HG03103 (cell line): ENCODE data around the gene SSH3.

Source experiments
- ATAC-seq: cut with Tn5 transposase; IDR thresholded peaks from one replicate; pipeline ENCODE4 v1.9.1; 2021; ENCODE audit warnings: low read depth; ENCODE audit not compliant: unreplicated experiment

The SSH3 gene

DNA sequence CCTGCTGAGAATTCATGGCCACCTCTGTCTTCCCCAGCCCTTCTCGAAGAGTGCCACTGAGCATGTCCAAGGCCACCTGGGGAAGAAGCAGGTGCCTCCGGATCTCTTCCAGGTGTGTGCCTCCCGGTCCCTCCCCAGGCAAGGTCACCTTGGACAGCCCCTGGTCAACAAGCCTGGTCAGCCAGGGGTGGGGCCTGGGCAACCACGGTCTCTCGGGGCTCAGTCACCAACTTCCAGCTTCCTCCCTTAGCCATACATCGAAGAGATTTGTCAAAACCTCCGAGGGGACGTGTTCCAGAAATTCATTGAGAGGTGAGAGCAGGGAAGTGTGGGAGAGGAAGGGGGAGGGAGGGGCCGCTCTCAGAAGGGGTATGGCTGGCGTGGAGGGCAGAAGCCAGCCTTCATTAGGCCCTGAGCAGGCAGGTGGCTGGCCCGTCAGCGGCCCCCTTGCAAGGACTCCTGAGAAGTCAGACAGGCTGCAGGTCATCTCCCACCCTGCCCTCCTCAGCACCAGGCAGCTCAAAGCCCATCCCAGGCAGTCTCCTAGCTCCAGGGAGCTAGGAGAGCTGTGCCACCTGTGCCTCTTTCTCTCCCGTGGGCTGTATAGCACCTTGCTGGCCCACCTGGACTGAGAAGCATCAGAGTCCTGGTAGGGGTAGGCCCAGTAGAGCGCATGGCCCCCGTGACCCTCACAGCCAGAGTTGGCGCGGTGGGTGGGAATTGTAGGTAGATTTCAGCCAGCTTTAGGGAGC, 23.6 kb upstream of the SSH3 start:
- ATAC-seq = no peak

DNA sequence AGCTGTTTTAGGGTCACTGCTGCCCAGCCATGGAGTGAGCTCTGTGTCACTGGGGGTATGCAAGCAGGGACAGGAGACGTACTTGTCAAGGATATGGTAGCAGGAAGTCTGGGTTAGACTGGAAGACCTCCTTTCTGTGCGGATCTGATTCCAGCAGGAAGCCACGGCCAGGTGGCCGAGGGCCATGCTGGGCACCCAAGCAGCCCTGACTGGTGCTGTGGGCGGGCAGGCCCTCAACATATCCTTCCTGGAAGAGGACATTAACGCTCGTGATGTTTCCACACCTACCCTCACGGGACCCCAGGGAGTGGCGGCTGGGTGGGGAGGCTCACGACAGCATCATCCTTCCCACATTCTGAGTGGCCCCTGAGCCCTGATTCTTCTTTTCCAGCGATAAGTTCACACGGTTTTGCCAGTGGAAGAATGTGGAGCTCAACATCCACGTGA, 23.0 kb upstream of the SSH3 start:
- no peak for ATAC-seq

- no peak for ATAC-seq
Observed at GRCh38 chr11:67280788-67281551, 22.4 kb upstream of the SSH3 start.

DNA sequence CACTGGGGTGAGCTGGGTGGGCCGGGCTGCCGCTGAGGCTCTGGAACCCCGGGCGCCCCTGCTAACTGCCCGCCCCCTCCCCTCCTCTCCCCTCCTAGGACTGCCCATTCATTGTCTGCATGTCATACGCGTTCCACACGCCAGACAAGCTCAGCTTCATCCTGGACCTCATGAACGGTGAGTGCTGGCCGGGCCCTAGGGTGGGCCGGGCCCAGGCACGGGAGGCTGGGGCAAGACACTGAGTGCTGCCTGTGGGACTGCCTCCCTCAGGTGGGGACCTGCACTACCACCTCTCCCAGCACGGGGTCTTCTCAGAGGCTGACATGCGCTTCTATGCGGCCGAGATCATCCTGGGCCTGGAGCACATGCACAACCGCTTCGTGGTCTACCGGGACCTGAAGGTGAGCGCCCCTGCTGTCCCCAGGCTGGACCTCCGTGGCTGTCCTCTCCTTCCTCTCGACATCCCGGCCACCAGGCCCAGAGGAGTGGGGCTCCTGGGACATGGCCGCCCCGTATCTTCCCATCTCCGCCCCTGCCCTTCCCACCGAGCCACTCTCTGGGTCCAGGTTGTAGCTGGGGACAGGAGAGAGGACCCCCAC, 21.7 kb upstream of the SSH3 start:
- no peak for ATAC-seq

- ATAC-seq = no peak
Observed at GRCh38 chr11:67282155-67282875, 21.0 kb upstream of the SSH3 start.

GRCh38 chr11:67282876-67283371, 20.4 kb upstream of the SSH3 start:
- no peak for ATAC-seq

- no peak for ATAC-seq
Observed at GRCh38 chr11:67283481-67283963, 19.8 kb upstream of the SSH3 start.

DNA sequence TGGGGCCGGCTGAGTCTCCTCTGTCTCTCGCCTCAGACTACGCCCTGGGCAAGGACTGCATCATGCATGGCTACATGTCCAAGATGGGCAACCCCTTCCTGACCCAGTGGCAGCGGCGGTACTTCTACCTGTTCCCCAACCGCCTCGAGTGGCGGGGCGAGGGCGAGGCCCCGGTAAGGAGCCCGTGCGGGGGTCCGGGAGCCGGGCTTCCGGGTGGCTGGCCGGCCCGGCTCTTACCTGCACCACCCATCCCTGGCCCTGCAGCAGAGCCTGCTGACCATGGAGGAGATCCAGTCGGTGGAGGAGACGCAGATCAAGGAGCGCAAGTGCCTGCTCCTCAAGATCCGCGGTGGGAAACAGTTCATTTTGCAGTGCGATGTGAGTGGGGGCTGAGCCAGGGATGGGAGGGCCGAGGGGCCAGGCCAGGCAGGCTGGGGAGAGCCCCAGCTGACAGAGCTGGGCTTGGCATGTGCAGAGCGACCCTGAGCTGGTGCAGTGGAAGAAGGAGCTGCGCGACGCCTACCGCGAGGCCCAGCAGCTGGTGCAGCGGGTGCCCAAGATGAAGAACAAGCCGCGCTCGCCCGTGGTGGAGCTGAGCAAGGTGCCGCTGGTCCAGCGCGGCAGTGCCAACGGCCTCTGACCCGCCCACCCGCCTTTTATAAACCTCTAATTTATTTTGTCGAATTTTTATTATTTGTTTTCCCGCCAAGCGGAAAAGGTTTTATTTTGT, 18.4 kb upstream of the SSH3 start:
- ATAC-seq = no peak

DNA sequence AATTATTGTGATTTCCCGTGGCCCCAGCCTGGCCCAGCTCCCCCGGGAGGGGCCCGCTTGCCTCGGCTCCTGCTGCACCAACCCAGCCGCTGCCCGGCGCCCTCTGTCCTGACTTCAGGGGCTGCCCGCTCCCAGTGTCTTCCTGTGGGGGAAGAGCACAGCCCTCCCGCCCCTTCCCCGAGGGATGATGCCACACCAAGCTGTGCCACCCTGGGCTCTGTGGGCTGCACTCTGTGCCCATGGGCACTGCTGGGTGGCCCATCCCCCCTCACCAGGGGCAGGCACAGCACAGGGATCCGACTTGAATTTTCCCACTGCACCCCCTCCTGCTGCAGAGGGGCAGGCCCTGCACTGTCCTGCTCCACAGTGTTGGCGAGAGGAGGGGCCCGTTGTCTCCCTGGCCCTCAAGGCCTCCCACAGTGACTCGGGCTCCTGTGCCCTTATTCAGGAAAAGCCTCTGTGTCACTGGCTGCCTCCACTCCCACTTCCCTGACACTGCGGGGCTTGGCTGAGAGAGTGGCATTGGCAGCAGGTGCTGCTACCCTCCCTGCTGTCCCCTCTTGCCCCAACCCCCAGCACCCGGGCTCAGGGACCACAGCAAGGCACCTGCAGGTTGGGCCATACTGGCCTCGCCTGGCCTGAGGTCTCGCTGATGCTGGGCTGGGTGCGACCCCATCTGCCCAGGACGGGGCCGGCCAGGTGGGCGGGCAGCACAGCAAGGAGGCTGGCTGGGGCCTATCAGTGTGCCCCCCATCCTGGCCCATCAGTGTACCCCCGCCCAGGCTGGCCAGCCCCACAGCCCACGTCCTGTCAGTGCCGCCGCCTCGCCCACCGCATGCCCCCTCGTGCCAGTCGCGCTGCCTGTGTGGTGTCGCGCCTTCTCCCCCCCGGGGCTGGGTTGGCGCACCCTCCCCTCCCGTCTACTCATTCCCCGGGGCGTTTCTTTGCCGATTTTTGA, 17.5 kb upstream of the SSH3 start:
- no peak for ATAC-seq

GRCh38 chr11:67286621-67287333, 16.6 kb upstream of the SSH3 start:
- ATAC-seq = no peak

DNA sequence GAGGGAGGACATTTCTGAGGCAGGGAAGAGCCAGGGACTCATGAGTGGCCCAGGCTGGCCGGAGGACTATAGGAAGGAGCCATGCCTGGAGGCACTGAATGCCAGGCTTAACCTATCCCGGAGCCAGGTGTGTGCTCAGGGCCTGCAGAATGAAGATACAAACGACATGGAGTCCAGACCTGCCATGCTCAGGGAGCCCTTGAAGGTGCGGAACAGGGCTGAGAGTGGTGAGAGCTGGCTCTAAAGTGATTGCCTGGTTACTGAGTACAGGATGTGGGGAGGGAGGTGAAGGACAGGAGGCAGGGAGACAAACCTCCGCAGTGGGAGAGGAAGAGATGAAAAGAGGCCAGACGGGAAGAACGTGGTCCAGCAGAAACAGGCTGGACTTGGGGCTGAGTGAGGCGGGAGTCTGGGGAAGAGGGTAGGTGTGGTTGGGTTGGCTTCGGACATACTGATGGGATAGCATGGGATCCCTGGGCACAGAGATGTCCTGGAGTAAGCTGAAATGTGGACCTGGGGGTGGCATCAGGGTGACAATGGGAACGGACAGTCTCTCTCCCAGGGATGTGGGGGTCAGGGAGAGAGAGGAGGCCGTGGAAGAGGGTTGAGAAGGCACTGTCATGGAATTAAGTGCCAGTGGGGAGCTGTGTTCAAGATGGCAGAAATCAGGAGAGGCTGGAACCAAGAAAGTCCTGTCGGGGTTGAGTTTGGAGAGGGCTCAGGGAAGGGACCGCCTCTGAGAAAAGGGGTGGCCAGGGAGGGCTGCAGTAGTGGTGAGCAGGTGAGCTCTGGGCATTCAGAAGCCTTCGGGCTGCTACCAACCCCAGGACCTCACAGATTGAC, 15.8 kb upstream of the SSH3 start:
- ATAC-seq = no peak

DNA sequence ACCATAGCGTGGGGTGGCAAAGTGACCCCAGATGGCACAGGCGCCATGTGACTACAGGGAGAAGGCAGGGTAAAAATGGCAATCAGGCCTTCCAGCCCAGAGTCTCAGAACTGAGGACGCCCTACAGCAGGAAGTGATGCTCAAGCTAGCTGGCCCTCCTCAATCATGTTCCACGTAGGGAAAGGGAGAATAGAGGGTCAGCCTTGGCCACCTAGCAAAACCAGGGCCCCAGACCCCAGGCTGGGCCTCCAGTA, 15.2 kb upstream of the SSH3 start:
- no peak for ATAC-seq

GRCh38 chr11:67288452-67289225, 14.7 kb upstream of the SSH3 start:
- peak; percentile 56 for ATAC-seq

DNA sequence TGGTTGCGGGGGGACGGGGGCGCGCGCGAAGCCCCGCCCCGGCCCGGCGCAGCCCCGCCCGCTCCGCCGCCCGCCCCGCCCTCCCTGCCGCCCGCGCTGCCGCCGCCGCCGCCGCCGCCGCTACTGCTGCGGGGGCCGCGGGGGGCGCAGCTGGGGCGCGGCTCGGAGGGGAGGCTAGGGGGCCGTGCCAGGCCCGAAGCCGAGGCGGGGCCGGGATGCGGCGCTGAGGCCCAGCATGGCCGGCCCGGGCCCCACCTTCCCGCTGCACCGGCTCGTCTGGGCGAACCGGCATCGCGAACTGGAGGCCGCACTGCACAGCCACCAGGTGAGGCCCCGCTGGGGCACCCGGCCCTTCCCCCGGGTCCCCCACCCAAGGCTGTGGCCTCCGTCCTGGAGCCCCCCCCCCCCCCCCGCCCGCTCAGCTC, 14.1 kb upstream of the SSH3 start, which contains the start of gene ANKRD13D:
Gene ANKRD13D (plus strand): TSS at position 78 of the 425 bp plus-strand sequence. CDS start 158 bp downstream, at position 236.
- peak; percentile 35 for ATAC-seq

GRCh38 chr11:67289651-67290479, 13.5 kb upstream of the SSH3 start:
- ATAC-seq = no peak

- ATAC-seq = no peak
Observed at GRCh38 chr11:67290801-67291200, 12.5 kb upstream of the SSH3 start.
